Measurements from ENCODE around the gene ALDH5A1.

Gene ALDH5A1

GRCh38 chr6:24534329-24534728, 39.6 kb downstream of the ALDH5A1 start:
- DNase-seq: no peak

- no peak for DNase-seq
These were observed 40.4 kb downstream of the ALDH5A1 start for GRCh38 chr6:24535210-24535609.

- DNase-seq: no peak
These were observed 41.7 kb downstream of the ALDH5A1 start for GRCh38 chr6:24536466-24536865.

- DNase-seq: peak; percentile 13
These were observed 42.4 kb downstream of the ALDH5A1 start for GRCh38 chr6:24537082-24537699.

GRCh38 chr6:24537771-24538385, 43.1 kb downstream of the ALDH5A1 start:
- no peak for DNase-seq

- no peak for DNase-seq
These were observed 44.6 kb downstream of the ALDH5A1 start for GRCh38 chr6:24539416-24539815.

- DNase-seq: no peak
These were observed 45.4 kb downstream of the ALDH5A1 start for GRCh38 chr6:24540197-24540596.

GRCh38 chr6:24543683-24544082, 48.9 kb downstream of the ALDH5A1 start:
- no peak for DNase-seq

- DNase-seq: no peak
These were observed 50.4 kb downstream of the ALDH5A1 start for GRCh38 chr6:24545183-24545582.

GRCh38 chr6:24545691-24546090, 50.9 kb downstream of the ALDH5A1 start:
- DNase-seq: no peak

- DNase-seq: no peak
These were observed 51.7 kb downstream of the ALDH5A1 start for GRCh38 chr6:24546439-24546838.

- no peak for DNase-seq
These were observed 52.5 kb downstream of the ALDH5A1 start for GRCh38 chr6:24547243-24547642.

- no peak for DNase-seq
These were observed 54.4 kb downstream of the ALDH5A1 start for GRCh38 chr6:24549158-24549557.

GRCh38 chr6:24549674-24550353, 55.0 kb downstream of the ALDH5A1 start:
- DNase-seq: no peak

- DNase-seq: no peak
These were observed 56.4 kb downstream of the ALDH5A1 start for GRCh38 chr6:24551139-24551538.

GRCh38 chr6:24554474-24554873, 59.7 kb downstream of the ALDH5A1 start:
- DNase-seq: no peak

- DNase-seq: no peak
These were observed 63.7 kb downstream of the ALDH5A1 start for GRCh38 chr6:24558516-24558915.

GRCh38 chr6:24564081-24564480, 69.3 kb downstream of the ALDH5A1 start:
- no peak for DNase-seq

- no peak for DNase-seq
These were observed 70.4 kb downstream of the ALDH5A1 start for GRCh38 chr6:24565196-24565595.

GRCh38 chr6:24566020-24566767, 71.4 kb downstream of the ALDH5A1 start:
- peak; percentile 24 for DNase-seq

- no peak for DNase-seq
These were observed 73.9 kb downstream of the ALDH5A1 start for GRCh38 chr6:24568683-24569082.

GRCh38 chr6:24569811-24570210, 75.0 kb downstream of the ALDH5A1 start:
- DNase-seq: no peak

- DNase-seq: no peak
These were observed 76.6 kb downstream of the ALDH5A1 start for GRCh38 chr6:24571361-24571760.

- no peak for DNase-seq
These were observed 80.0 kb downstream of the ALDH5A1 start for GRCh38 chr6:24574809-24575208.
